CD1c-positive myeloid dendritic cell (primary cell): ENCODE results near the gene PSD.

Experiments
- DNase-seq: peaks from one replicate; pipeline ENCODE4 v3.0.0-alpha.2; 2016; ENCODE audit errors: extremely low spot score

PSD gene

GRCh38 chr10:102418622-102419268 lies at the start of gene PSD:
PSD (minus strand) TSS chr10:102418785; CDS start chr10:102417038, 1,747 bp downstream.
- DNase-seq: peak; percentile 12

GRCh38 chr10:102467971-102468438 lies 49.4 kb upstream of the PSD start:
- peak; percentile 67 for DNase-seq

- DNase-seq: no peak
Observed at GRCh38 chr10:102467318-102467717, 48.7 kb upstream of the PSD start.

GRCh38 chr10:102465466-102465865 lies 46.9 kb upstream of the PSD start:
- DNase-seq: no peak

GRCh38 chr10:102463983-102464382 lies 45.4 kb upstream of the PSD start:
- no peak for DNase-seq

- DNase-seq: no peak
Observed at GRCh38 chr10:102462512-102463054, 44.0 kb upstream of the PSD start.

GRCh38 chr10:102461187-102462054 lies 42.8 kb upstream of the PSD start:
- DNase-seq: peak; percentile 94

GRCh38 chr10:102460836-102461186 lies 42.2 kb upstream of the PSD start:
- DNase-seq: peak; percentile 2

GRCh38 chr10:102458656-102459055 lies 40.1 kb upstream of the PSD start:
- DNase-seq: no peak

- DNase-seq: no peak
Observed at GRCh38 chr10:102457591-102458150, 39.1 kb upstream of the PSD start.

- peak; percentile 72 for DNase-seq
Observed at GRCh38 chr10:102455893-102456471, 37.4 kb upstream of the PSD start.

- peak; percentile 17 for DNase-seq
Observed at GRCh38 chr10:102454662-102455487, 36.3 kb upstream of the PSD start.

- DNase-seq: no peak
Observed at GRCh38 chr10:102453502-102453901, 34.9 kb upstream of the PSD start.

GRCh38 chr10:102452672-102453340 lies 34.2 kb upstream of the PSD start:
- DNase-seq: peak; percentile 94

GRCh38 chr10:102451105-102451969 lies 32.8 kb upstream of the PSD start, which contains the start of gene C10orf95:
C10orf95 (minus strand) TSS chr10:102451543; CDS start chr10:102451093, 450 bp downstream.
- no peak for DNase-seq

- DNase-seq: peak; percentile 93
Observed at GRCh38 chr10:102450374-102451104, 32.0 kb upstream of the PSD start.

- DNase-seq: no peak
Observed at GRCh38 chr10:102450124-102450373, 31.5 kb upstream of the PSD start.

GRCh38 chr10:102449321-102450123 lies 30.9 kb upstream of the PSD start:
- peak; percentile 65 for DNase-seq
